ENCODE measurements around the gene MEST. TPM values are rescaled to one million over a fixed set of nuclear protein-coding genes. Genes with fewer than 3 reads are reported as not detected.
A peak's percentile ranks its signal among the peaks of the same experiment; 100 is the strongest.
"Not testable (repeated sequence)": the region's sequence is repeated elsewhere in the genome, so short reads cannot be mapped to it uniquely, and the experiment has no call there.

MEST gene
- total RNA-seq, 1 donor, result 606 TPM

DNA sequence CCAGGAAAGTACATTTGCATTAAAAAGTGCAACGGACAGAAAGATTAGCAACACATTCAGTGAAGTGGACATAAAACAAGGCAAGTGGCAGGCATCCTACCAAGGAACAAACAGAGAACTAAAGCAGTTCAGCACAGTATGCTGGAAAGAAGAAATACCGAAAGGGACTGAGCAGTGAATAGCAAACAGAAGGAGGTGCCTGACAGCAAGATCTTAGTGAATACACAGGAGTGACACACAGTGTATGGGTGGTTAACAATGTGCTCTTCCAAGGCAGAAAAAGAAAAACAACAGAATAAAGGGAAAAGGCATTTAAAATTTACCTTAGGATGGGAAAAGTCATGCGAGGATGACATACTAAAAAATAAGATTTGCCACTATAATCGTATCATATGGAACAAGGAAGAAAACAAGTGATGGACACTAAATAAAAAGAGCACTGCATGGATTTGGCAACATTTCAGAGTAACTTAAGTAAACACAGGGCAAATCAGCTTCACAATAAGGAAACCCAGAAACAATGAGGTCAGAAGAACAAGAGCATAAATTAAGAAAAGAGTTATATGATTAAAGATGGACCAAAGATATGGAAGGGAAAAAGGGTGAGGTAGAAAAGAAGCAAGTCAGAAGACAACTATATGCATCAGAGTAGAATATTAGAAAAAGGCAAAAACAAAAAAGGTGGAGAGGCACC, 29.5 kb downstream of the MEST start:
- no peak overlapping the region for H3K4me3 ChIP-seq (ENCODE audit: low read depth, low read length)
- TF ChIP-seq, protein P1, sequence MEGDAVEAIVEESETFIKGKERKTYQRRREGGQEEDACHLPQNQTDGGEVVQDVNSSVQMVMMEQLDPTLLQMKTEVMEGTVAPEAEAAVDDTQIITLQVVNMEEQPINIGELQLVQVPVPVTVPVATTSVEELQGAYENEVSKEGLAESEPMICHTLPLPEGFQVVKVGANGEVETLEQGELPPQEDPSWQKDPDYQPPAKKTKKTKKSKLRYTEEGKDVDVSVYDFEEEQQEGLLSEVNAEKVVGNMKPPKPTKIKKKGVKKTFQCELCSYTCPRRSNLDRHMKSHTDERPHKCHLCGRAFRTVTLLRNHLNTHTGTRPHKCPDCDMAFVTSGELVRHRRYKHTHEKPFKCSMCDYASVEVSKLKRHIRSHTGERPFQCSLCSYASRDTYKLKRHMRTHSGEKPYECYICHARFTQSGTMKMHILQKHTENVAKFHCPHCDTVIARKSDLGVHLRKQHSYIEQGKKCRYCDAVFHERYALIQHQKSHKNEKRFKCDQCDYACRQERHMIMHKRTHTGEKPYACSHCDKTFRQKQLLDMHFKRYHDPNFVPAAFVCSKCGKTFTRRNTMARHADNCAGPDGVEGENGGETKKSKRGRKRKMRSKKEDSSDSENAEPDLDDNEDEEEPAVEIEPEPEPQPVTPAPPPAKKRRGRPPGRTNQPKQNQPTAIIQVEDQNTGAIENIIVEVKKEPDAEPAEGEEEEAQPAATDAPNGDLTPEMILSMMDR (IDR thresholded peaks at IDR 0.05; ENCODE audit: insufficient read depth, low read depth, low read length), result no peak
- no peak for DNase-seq (ENCODE audit: low read depth)

DNA sequence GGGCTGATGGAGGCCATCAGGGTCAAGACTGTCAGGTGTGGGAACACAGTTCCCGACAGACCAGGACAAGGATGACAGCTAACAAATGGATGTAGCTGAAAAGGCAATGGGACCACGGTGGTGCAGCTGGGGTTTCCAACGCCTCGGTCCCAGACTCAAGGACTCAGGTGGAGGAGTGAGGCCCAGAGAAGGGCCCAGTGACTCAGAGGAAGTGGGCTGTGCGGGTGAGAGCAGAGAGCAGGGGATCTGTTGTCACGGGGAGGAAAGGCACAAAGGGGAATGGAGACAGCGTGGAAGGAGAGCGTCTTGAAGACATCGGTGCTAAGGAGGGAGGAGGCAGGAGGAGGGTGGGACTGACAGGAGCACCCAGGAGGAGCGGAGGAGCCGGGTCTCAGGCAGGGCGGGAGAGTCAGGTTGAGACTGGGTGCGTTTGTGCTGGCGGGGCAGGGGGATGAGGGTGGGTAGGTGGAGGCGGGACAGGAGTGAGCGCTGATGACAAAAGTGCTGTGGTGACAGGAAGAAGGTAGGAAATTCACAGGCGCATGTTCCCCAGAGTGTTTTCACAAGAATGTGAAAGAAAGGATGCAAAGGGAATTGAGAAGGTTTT, 31.7 kb downstream of the MEST start:
- H3K4me3 ChIP-seq (ENCODE audit: low read depth, low read length), result not testable (repeated sequence)

DNA sequence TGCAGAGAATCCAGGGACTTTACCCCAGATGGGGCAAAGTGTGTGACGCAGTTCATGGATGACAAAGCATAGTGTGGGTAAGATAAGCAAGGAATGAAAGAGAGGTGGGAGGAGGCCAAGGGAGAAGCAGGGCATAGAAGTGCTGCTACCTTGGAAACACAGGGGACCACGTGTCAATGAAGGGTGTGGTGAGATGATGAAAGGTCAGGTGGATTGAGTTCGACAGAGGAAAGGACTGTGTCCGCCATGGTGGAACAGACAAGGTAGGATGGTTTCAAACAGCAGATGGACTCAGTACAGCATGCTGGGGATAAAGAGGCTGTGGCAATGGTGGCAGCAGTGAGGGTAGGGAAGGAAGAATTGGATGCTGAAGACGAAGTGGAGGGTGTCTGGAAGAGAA, 32.7 kb downstream of the MEST start:
- H3K4me3 ChIP-seq (ENCODE audit: low read depth, low read length), result no peak overlapping the region
- no peak for DNase-seq (ENCODE audit: low read depth)
- TF ChIP-seq, protein P1 (IDR thresholded peaks at IDR 0.05; ENCODE audit: insufficient read depth, low read depth, low read length), result no peak

More for the DNA sequence above, 31.7 kb downstream of the MEST start:
- DNase-seq (ENCODE audit: low read depth), result not testable (repeated sequence)

DNA sequence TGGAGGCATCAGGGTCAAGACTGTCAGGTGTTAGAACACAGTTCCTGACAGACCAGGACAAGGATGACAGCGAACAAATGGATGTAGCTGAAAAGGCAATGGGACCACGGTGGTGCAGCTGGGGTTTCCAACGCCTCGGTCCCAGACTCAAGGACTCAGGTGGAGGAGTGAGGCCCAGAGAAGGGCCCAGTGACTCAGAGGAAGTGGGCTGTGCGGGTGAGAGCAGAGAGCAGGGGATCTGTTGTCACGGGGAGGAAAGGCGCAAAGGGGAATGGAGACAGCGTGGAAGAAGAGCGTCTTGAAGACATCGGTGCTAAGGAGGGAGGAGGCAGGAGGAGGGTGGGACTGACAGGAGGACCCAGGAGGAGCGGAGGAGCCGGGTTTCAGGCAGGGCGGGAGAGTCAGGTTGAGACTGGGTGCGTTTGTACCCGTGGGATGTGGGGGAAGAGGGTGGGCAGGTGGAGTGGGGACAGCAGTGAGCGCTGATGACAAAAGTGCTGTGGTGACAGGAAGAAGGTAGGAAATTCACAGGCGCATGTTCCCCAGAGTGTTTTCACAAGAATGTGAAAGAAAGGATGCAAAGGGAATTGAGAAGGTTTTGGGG, 36.0 kb downstream of the MEST start:
- H3K4me3 ChIP-seq (ENCODE audit: low read depth, low read length); DNase-seq (ENCODE audit: low read depth): not testable (repeated sequence)

DNA sequence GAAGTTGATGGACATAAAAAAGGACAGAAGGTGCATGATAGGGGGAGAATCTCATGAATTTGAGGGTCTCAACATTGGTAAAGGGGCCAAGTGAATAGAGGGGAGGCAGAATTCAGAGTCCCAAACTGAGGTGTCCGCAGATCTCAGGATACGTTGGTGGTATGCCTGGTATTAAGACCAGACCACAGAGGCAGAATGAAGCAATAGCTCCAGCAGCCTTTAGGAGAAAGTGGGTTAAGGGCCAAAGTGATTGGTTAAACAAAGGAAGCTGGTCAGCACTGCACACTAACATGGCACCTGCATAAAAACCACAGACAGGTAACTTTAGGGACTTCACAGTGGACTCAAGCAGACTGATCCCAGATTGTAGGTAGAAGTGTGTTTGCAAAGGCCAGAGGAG, 37.5 kb downstream of the MEST start:
- TF ChIP-seq, protein P1 (IDR thresholded peaks at IDR 0.05; ENCODE audit: insufficient read depth, low read depth, low read length), result no peak
- peak; percentile 33 for DNase-seq (ENCODE audit: low read depth)
- no peak overlapping the region for H3K4me3 ChIP-seq (ENCODE audit: low read depth, low read length)

DNA sequence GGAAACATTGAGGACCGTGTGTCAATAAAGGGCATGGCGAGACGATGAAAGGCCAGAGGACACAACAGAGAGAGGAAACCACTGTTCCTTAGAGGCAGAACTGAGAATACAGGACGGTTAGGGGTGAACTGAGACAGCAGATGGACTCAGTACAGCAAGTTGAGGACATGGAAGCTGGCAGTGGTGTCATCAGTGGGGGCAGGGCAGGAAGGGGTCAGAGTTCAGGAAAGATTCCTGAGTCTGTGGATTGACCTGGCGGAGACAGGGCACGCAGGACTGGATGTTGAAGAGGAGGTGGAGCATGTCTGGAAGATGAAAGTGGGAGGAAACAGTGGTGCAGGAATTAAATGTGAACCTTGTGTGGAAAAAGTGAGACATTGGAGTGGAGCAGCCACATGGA, 46.0 kb downstream of the MEST start:
- not testable (repeated sequence) for H3K4me3 ChIP-seq (ENCODE audit: low read depth, low read length); DNase-seq (ENCODE audit: low read depth)

DNA sequence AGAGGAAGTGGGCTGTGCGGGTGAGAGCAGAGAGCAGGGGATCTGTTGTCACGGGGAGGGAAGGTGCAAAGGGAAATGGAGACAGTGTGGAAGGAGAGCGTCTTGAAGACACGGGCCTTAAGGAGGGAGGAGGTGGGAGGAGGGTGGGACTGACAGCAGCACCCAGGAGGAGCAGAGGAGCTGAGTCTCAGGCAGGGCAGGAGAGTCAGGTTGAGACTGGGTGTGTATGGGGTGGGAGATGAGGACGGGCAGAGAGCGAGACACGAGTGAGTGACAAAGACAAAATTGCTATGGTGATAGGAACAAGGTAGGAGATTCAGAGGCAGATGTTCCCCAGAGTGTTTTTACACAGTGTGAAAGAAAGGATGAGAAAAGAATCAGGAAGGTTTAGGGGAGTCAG, 49.4 kb downstream of the MEST start:
- not testable (repeated sequence) for H3K4me3 ChIP-seq (ENCODE audit: low read depth, low read length); DNase-seq (ENCODE audit: low read depth)

DNA sequence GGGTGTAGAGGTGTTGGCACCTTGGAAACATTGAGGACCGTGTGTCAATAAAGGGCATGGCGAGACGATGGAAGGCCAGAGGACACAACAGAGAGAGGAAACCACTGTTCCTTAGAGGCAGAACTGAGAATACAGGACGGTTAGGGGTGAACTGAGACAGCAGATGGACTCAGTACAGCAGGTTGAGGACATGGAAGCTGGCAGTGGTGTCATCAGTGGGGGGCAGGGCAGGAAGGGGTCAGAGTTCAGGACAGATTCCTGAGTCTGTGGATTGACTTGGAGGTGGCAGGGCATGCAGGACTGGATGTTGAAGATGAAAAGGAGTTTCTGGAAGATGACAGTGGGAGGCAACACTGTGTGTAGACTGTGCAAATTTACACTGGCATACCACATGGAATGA, 50.4 kb downstream of the MEST start:
- not testable (repeated sequence) for H3K4me3 ChIP-seq (ENCODE audit: low read depth, low read length); DNase-seq (ENCODE audit: low read depth)

DNA sequence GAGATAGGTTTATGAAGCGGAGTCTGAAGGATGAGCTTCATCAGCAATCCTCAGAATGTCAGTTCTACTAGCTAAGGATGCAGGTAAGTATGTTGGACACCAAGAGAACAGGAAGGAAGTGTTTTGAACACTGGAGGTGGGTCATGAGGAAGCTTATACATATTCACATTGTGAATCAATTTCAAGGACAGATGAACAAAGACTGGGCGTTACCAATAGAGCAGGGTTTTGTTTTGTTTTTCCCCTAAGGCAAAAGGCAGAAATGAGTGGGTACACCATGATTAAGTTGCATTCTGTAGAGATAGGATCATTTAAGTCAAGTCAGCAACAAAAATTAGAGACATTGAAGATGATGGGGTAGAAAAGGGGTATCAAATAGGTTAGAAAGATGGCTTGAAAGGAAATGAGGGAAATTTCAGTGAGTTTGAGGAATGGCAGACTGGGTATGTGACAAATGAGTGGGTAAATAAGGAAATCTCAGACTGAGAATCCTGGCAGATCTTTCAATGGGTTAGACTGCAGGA, 51.7 kb downstream of the MEST start:
- DNase-seq (ENCODE audit: low read depth), result no peak
- TF ChIP-seq, protein P1 (IDR thresholded peaks at IDR 0.05; ENCODE audit: insufficient read depth, low read depth, low read length), result no peak
- H3K4me3 ChIP-seq (ENCODE audit: low read depth, low read length), result no peak overlapping the region
